HG03280 (cell line): Measurements from ENCODE around the gene PAEP.

Experiments
- ATAC-seq: cut with Tn5 transposase; IDR thresholded peaks from one replicate; pipeline ENCODE4 v1.9.1; 2021; ENCODE audit warnings: mild to moderate bottlenecking, moderate library complexity; ENCODE audit not compliant: unreplicated experiment

Gene PAEP

DNA sequence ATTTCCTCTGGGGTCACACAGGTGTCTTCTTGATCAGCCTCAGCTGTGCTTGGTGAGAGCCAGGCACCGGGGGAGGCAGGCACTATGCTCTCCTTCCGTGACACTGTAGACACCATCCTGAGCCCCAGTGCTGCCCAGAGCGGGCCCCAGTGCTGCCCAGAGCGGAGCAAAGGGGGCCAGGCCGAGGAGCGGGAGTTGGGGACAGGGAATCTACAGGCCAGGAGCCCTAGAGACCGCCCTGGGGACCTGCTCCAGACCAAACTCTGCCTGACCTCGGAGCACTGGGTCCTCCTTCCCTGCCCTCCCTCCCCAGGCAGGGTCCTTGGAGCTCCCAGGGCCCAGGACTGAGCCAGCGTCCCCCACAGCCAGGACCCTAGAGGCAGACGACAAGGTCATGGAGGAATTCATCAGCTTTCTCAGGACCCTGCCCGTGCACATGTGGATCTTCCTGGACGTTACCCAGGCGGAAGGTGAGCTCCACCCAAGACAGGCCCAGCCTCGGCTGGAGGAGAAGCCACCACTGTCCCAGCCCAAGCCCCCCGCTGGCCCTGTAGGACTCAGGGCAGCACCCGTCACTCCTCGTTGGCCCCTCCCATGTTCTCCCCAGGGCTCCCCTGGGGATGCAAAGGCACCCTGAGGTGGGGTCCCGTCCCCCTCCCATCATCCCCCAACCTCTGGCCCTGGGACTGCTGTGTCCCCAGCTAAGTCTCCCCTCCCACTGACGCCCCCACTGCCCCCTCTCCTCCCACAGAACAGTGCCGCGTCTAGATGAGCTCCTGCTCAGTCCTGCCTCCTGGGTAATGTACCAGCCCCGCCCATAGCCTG lies 30.2 kb downstream of the PAEP start:
- ATAC-seq: no peak

DNA sequence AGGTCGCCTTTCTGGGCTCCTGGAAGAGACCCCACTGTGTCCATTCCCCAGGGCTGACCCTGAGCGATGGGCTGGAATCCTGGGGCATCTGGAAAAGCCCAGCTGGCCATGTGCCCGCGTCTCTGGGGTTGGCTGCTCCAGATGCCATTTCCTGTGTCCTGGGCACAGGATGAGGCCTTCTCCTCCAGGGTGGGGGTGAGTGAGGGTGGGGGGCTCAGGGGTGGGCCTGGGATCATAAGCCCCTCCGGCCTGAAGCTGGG lies 30.7 kb downstream of the PAEP start:
- no peak for ATAC-seq

DNA sequence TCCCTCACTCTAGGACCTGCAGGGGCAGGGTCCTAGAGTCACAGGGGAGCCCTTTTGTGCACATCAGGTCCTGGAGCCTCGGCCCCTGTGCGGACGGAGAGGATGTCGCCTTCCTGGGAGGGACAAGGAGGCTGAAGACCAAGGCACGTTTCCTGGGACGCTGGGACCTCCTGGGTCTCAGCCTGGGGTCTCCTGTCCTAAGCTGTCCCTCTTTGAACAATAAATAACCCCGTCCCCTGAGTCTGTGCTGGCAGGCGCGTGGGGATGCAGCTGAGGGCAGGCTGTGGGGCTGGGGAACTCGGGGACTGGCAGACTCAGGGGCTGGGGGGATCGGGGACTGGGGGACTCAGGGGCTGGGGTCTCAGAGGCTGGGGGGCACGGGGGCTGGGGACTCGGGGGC lies 31.1 kb downstream of the PAEP start:
- ATAC-seq: no peak

DNA sequence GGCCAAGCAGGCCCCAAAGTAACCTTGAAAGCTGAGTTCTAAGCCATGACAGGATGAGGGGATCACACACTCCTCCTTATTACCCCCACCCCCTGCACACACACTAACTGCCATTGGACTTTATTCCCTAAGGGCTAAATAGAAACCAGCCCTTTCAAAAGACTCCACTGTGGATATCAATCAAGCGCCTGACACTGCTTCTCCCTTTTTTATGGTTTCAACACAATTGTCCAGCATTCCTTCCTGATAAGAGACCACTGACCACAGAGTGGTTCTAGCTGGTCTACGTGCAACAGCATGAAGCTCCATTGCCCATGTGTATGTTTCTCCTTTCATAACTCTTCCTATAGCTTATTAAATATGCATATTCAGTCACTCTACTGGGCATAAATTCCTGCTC lies 34.7 kb downstream of the PAEP start:
- ATAC-seq: no peak

DNA sequence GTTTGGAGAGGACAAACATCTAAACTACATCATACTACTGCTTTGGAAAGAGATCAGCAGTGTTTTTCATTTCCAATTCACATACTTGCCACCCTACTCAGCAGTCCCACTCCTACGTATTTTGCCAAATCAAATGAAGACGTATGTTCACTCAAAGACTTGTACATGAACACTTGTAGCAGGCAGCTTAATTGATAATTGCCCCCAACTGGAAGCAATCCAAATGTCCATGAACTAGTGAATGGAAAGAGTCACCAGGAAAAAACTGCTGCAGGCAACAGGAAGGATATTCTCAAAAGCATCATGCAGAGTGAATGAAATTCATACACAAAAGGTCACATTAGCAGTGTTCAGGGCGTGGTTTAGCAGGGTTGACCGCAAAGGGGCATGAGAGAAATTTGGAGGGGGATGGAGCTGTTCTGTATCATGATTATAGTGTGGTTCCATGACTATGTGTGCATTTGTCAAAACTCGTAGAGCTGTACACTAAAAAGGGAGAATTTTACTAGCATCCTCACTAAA lies 38.8 kb downstream of the PAEP start:
- no peak for ATAC-seq

DNA sequence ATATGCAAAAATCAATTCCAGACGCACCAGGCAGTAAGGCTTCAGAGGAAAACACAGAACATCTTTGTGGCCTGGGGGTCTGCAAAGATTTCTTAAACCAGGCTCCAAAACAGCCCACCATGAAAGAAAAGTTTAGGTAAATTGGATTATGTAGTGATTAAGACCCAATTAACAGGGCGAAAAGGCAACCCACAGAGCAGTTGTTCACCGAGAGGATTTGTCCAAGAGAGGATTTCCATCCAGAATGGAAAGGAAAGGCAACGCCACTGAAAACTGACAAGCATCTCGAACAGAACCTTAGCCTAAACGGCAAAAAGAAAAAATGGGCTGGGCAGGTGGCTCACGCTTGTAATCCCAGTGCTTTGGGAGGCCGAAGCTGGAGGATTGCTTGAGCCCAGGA lies 40.4 kb downstream of the PAEP start:
- no peak for ATAC-seq

DNA sequence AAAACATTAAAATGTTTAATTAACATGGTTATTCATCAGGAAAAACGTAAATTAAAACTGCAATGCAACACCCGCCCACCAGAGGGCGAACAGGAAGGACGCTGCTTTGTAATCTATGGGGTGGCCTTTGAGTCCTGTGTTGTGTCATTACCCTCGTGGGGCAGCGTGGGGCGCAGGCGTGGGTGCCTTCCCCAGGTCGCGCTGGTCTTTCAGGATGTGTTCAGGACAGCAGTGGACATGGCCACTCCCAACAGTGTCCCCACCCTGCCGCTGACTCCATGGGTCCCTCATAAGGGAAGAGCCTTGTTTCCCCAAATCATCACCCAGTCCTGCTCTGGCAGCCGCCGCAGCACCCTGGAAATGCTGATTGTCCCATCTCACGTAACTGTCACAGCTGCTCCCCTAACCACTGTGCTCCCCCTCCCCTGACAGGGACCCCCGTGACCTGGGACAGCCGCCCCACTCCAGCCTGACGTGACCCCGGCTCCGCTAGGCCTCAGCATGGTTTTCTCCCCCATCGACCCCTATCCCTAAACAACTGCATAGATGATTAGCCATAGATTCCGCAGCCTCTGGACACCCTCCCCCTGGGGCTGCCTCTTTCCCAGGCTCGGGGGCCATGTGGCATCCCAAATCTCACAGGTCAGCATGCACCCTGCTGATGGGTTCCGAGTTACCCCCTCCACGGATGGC lies 41.4 kb downstream of the PAEP start:
- no peak for ATAC-seq

DNA sequence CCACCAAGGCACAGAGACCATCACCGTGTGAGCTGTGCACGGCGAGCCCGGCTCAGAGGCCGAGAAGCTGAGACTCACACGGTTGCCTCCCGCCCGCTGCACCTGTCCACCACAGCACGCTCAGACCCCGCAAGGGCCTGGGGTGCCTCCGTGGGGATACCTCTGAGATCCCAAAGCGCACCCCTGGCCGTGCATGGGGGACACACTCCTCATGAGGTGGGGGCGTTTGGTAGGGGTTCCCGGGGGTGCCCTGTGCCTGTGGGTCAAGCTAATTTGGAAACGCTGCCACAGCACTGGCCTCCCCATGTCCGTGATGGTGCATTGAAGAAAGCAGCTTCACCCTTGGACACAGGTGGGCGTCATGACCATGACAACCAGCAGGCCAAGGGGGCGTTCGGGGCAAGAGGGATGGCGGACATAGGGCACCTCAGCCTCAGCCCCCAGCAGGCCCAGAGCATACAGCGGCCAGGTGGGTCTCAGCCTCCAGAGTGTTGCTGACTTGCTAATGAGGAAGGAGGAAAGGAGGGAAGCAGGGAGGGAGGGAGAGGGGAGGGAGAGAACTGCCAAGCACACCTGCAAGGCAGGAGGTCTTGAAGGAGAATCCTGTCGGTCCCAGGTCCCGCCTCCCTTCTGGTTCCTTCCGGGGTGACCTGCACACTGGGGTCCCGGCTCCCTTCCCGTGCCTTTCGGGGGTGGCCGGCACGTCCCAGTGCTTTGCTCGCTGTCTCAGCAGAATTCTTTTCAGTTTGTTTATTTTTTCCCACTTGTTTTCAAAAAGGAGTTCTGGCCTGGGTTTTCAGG lies 43.1 kb downstream of the PAEP start:
- ATAC-seq: no peak

DNA sequence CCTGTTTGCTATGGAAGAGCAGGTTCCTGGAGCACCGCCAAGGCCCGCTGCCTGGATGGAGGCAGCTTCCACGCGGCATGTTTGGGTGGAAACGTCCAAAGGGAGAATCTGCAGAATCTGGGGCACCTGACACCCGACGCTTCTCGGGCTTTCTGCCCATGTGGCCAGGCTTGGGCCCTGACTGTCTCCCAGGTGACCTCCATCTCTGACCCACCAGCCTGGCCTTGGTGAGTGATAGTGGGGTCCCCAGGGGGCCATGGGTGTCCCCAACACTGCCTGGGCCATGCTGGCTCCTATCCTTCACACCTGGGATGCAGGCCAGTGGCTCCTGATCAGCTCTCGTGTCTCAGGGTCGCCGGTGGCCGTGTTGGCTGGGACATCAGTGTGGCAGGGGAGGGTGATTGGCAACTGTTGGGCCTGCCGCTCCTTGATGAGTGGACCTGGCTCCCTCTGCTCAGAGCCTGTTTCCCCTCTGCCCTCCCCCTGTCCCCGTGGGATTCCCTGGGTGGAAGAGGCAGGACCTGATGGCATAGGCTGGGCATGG lies 43.8 kb downstream of the PAEP start:
- no peak for ATAC-seq

DNA sequence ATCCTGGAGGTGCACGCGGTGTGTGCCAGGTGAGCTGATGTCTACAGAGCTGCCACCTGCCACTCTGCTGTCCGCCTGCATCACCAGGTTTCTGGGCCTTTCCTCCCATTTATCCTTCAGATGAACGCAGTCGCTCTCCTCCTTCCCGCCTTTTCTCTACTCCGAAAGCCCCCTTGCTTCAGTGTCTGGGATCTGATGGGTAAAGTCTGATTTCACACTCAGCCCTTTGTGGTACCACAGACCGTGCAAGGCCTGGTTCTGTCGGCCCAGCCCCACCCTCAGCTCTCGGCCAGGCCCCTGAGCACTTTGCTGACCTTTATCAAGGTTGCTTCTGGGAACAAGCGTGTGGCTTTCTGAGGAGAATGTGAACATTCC lies 45.3 kb downstream of the PAEP start:
- no peak for ATAC-seq

DNA sequence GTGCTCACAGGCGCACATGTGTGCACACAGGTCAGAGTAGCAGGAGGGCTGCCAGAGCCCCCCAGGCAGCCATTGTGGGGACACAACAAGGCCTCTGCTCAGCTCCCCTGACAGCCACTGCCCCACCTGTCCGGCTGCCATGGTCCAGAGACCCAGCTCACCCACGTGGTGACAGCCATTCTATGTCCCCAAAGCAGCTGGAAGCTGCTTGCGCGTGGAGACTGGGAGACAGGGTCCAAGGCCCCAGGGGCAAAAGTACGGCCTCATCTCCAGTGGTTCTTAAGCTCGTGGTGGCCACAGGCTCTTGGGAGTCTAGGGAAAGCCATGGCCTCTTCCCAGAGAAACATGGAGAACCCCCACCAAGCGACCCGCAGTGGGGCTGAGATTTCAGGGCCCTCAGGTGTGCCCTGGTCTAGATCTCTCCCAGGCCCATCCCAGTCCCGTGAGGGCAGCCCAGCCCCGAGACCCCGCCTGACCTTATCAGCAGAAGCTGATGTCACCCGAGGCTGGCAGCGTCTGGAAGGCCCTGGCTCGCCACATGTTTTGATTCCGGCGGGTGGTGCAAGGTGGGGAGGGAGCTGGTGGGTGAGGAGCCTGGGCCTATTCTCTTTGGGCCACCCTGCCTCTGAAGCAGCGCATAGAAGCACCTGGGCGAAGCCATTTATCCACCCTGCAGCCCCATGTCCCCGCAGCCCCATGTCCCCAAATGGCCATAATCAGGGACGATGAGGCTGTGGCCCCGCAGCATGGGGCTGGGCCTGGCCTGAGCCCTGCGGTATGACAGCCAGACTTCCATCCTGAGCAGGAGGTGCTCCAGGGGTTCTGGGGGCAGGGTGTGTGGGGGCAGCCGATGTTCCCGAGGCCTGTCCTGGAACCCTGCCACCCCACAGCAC lies 46.1 kb downstream of the PAEP start:
- no peak for ATAC-seq

DNA sequence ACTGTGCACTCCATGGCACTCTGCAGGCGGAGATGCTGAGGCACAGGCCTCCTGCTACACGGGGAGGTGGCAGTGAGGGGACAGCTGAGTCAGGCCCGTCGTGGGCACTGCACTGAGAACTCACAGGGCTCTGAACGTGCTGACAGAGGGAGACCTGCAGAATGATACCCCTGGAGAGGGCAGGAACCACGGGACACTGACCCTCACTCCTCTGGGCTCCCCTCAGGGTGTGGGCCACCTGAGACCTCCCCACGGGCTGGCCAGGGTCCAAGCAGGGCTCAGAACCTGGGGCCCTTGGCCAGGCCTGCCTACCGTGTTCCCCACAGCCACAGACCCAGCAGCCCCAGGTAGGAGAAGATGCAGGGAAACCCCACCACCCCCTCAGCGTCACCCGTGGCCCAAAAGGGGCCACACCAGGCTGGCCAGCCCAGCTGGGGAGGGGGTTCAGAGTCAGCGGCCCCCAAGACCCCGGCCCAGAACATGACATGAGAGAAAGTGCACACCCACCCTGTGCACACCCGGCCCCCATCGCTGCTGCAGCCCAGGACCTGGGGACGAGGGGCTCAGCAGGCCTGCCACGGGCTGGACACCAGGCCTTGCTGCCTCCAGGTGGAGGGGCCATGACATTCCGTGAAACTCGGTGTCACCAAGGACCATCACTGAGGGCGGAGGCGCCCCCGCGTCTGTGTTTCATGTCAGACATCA lies 46.9 kb downstream of the PAEP start:
- no peak for ATAC-seq

DNA sequence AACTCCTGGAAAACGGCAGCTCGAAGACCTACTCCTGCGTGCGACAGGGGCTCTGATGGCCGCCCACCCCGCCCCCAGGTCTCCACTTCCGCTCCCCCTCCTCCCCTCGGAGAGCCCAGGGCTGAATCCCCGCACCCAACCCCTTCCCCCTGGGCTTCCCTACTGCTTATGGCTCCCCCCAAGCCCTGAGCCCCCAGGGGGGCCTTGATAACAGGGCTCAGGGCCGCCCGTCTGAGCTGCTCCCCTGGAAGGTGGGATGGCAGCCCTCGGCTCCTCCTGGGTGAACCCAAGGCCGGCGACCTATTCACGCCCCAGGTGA lies 47.4 kb downstream of the PAEP start:
- ATAC-seq: no peak

DNA sequence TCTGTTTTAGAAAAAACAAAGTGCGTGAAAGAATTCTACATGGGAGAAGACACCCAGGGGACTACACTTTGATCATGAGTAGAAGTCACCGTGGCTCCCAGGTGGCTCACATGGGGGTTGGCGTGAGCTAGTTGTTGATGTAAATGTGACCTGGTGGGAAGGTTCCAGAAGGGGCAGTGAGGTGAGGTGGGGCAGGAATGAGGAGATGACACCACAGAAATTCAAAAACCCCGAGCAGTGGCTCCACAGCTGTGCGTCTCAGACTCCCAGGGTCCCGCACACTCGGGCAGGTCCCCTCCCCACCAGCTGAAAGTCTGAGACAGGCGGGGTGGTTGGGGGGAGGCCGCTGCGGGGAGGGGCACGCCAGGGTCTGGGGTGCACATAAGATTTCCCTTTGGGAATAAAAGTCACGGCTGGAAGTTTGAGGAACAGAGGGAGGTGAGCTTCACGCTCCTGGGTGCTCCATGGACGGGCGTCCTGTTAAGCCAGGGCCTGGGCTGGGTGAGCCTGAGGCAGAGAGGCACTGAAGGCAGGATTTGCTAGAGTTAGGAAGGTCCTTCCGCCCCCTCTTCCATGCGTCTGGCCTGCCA lies 47.9 kb downstream of the PAEP start:
- no peak for ATAC-seq

DNA sequence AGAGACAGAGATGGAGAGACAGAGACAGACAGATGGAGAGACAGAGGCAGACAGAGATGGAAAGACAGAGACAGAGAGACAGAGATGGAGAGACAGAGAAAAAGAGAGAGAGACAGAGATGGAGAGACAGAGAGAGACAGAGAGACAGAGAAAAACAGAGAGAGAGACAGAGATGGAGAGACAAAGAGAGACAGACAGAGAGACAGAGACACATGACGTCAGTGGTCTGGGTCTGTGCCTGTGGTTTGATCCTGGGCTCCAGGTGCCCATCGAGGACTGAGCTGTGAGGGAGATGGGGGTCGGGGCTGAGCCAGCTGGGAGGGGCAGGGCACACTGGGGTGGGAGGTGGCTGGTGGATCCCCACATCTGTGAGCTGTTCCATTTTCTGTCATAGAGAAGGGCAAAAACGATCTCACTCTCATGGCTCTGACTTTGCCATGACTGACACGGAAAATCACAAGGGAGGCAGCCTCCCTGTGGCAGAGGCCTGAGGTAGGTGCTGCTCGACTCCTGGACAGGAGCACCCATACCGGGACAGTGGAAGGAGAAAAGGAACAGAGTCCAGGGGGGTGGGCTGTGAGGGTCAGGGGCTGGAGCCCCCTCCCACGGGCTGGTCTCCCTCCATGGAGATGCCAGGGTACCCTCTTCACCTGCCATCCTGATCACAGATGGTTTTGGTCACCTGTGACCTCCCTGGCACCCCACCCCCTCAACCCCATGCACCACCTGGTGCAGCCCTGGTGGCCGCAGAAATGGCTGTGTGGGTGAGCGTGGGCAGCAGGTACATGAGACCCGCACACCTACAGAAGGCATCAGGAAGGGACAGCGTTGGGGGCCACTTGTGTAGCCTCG lies 49.0 kb downstream of the PAEP start:
- no peak for ATAC-seq

DNA sequence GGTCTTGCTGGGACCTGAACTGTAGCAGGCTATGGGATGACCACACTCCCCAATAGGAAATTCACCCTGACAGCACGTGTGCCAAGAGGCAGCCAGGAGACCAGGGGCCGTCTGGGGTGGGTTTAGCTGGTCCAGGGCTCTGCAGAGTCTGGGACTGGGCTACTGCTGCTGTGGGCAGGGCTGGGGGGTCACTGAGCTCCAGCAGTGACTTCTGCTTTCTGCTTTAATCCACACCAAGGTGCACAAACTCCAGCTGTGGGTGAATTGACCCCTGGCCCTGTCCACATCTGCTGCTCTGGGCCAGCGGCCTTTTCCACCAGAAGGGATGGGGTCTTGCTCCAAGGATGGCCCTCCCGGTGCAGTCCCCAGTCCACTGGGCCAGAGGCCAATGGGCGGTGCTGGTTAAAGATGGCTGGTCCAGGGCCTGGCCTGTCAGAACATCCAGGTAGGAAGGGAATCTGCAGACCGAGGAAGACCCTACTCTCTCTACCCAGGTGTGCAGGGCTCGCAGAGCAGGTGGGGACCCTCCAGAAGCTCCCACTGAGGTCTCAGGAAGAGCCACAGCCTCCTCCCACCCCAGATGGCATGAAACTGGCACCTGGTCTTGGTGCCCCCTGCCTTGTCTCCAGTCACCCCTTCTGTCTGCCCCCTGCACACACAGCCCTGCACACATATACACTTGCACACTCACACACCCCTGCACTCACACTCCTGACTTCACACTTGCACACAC lies 49.8 kb downstream of the PAEP start:
- ATAC-seq: no peak

DNA sequence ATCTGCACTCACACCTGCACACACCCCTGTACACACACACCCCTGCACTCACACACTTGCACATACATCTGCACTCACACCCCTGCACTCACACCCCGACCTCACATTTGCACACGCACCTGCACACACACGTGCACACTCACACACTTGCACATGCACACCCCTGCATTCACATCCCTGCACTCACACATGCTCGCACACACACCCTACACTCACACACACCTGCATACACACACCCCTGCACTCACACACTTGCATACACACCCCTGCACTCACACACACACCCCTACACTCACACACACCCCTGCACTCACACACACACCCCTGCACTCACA lies 50.3 kb downstream of the PAEP start:
- ATAC-seq: no peak

DNA sequence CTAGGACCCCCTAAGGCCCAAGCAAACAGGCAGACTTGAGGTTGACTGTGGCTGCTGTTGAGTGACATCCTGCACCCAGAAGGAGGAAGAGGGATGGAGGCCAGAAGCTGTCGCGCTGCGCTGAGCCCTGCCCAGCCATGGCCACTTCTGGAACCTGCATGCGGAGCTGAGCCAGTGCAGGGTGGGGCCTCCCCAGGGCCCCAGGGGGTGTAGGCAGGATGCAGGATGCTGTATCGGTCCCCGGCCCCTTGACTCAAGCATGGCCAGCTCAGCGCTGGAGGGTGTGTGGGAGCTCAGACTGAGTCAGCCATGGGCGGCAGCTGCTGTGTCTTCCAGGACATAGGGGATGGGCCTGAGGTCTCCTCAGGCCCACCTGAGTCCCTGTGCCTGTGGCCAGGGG lies 50.9 kb downstream of the PAEP start:
- no peak for ATAC-seq
